Lower lobe of right lung (tissue), 2 donors: ENCODE results near the gene GLT8D2. TPM values are rescaled to one million over a fixed set of nuclear protein-coding genes. Genes with fewer than 3 reads are reported as not detected.
"Not testable (repeated sequence)": the region's sequence is repeated elsewhere in the genome, so short reads cannot be mapped to it uniquely, and the experiment has no call there.

Experiments
- ATAC-seq, 2 donors: fragments of 200-7000 bp; cut with Tn5 transposase; one replicate each; pipeline ENCODE4 v1.9.1; 2020 to 2022; ENCODE audit warnings: mild to moderate bottlenecking in 2 of 2, moderate library complexity in 2 of 2
- DNase-seq: peaks from one replicate; pipeline ENCODE4 v3.0.0-alpha.2; 2020
- H3K27ac ChIP-seq: fragments of 200-600 bp; one replicate; pipeline ENCODE4 v1.8.0; 2022
- H3K27me3 ChIP-seq: fragments of 200-600 bp; one replicate; pipeline ENCODE4 v1.8.0; 2022; ENCODE audit warnings: low read depth
- H3K36me3 ChIP-seq: fragments of 200-600 bp; one replicate; pipeline ENCODE4 v1.8.0; 2022; ENCODE audit warnings: mild to moderate bottlenecking
- H3K4me1 ChIP-seq: fragments of 200-600 bp; one replicate; pipeline ENCODE4 v1.8.0; 2022
- H3K4me3 ChIP-seq: fragments of 200-600 bp; one replicate; pipeline ENCODE4 v1.8.0; 2022; ENCODE audit warnings: mild to moderate bottlenecking
- H3K9me3 ChIP-seq: fragments of 200-600 bp; one replicate; pipeline ENCODE4 v1.8.0; 2022
- CTCF ChIP-seq: fragments of 200-600 bp; IDR thresholded peaks from one replicate; pipeline ENCODE4 v1.8.0; 2022; ENCODE audit warnings: antibody characterized with exemption, mild to moderate bottlenecking
- intact Hi-C: fragments of 100-400 bp; cut with DNase I; formaldehyde crosslinking; loops from one replicate; pipeline ENCODE4 v1.11.0; 2022
- total RNA-seq: library from RNA; stranded (reverse); fragmentation: NEBNext Ultra II Directional; extraction: Animal tissue kit (Norgen Biotek cat#: 25700); gene quantifications from one replicate; pipeline ENCODE4 v1.2.1, GENCODE V29; 2021
- donor health status: DM: no; HTN: yes; CAD: no; lungs with severe emphysema.

The GLT8D2 gene
- total RNA-seq, 1 donor from 2014 or later, result 10.5 TPM

- Histone ChIP-seq H3K27ac (no peak overlapping the region), H3K36me3 (no peaks in the 10 kb centered on the region), H3K9me3 (no peaks in the 10 kb centered on the region), H3K27me3 (no peaks in the 10 kb centered on the region), H3K4me1 (no peaks in the 10 kb centered on the region), H3K4me3 (no peak overlapping the region)
- no peak for DNase-seq
- TF ChIP-seq CTCF, result no peak
- intact Hi-C loops, result no loop called here
- no peak for ATAC-seq
These were observed 25.6 kb downstream of the GLT8D2 start for GRCh38 chr12:104024348-104024747.

- intact Hi-C loops, result no loop called here
- DNase-seq (no peak), ATAC-seq (no peak)
- H3K4me3 ChIP-seq, result no peak overlapping the region
- H3K9me3 ChIP-seq, result no peaks in the 10 kb centered on the region
- no peaks in the 10 kb centered on the region for H3K36me3 ChIP-seq
- no peak overlapping the region for H3K27ac ChIP-seq
- H3K27me3 ChIP-seq, result no peaks in the 10 kb centered on the region
- no peaks in the 10 kb centered on the region for H3K4me1 ChIP-seq
- TF ChIP-seq CTCF, result no peak
These were observed 26.3 kb downstream of the GLT8D2 start for GRCh38 chr12:104023710-104024109.

GRCh38 chr12:104022786-104023185 lies 27.2 kb downstream of the GLT8D2 start:
- H3K36me3 ChIP-seq, result no peaks in the 10 kb centered on the region
- intact Hi-C loops, result no loop called here
- H3K9me3 ChIP-seq, result no peaks in the 10 kb centered on the region
- no peak overlapping the region for H3K27ac ChIP-seq
- no peak overlapping the region for H3K4me3 ChIP-seq
- no peak for TF ChIP-seq CTCF
- no peaks in the 10 kb centered on the region for H3K27me3 ChIP-seq
- DNase-seq, result no peak
- no peak for ATAC-seq
- no peaks in the 10 kb centered on the region for H3K4me1 ChIP-seq

GRCh38 chr12:104021862-104022261 lies 28.1 kb downstream of the GLT8D2 start:
- H3K36me3 ChIP-seq, H3K27me3 ChIP-seq, DNase-seq, ATAC-seq, H3K9me3 ChIP-seq, intact Hi-C loops, H3K27ac ChIP-seq, H3K4me1 ChIP-seq, H3K4me3 ChIP-seq: not testable (repeated sequence)

GRCh38 chr12:104012331-104012730 lies 37.7 kb downstream of the GLT8D2 start:
- H3K4me1 ChIP-seq, result no peaks in the 10 kb centered on the region
- H3K36me3 ChIP-seq, result no peaks in the 10 kb centered on the region
- no peak for TF ChIP-seq CTCF
- ATAC-seq (no peak), DNase-seq (no peak)
- H3K27me3 ChIP-seq, result no peaks in the 10 kb centered on the region
- no peaks in the 10 kb centered on the region for H3K9me3 ChIP-seq
- intact Hi-C loops, result no loop called here
- no peak overlapping the region for H3K27ac ChIP-seq
- no peak overlapping the region for H3K4me3 ChIP-seq

GRCh38 chr12:104011253-104011652 lies 38.7 kb downstream of the GLT8D2 start:
- no peaks in the 10 kb centered on the region for H3K36me3 ChIP-seq
- no peak for TF ChIP-seq CTCF
- no peaks in the 10 kb centered on the region for H3K9me3 ChIP-seq
- ATAC-seq (no peak), DNase-seq (no peak)
- no peaks in the 10 kb centered on the region for H3K27me3 ChIP-seq
- H3K27ac ChIP-seq, result no peak overlapping the region
- no peaks in the 10 kb centered on the region for H3K4me1 ChIP-seq
- no peak overlapping the region for H3K4me3 ChIP-seq
- intact Hi-C loops, result no loop called here
